Activated CD4-positive, alpha-beta T cell treated with anti-CD3 and anti-CD28 coated beads, Interleukin-2, amount 50 U/mL, for 16 hours (primary cell): Measurements from ENCODE around the gene SELENOS.
"Not testable (repeated sequence)": the region's sequence is repeated elsewhere in the genome, so short reads cannot be mapped to it uniquely, and the experiment has no call there.

Experiments
- DNase-seq: peaks from one replicate; pipeline ENCODE4 v3.0.0-alpha.2; 2020

SELENOS gene

DNA sequence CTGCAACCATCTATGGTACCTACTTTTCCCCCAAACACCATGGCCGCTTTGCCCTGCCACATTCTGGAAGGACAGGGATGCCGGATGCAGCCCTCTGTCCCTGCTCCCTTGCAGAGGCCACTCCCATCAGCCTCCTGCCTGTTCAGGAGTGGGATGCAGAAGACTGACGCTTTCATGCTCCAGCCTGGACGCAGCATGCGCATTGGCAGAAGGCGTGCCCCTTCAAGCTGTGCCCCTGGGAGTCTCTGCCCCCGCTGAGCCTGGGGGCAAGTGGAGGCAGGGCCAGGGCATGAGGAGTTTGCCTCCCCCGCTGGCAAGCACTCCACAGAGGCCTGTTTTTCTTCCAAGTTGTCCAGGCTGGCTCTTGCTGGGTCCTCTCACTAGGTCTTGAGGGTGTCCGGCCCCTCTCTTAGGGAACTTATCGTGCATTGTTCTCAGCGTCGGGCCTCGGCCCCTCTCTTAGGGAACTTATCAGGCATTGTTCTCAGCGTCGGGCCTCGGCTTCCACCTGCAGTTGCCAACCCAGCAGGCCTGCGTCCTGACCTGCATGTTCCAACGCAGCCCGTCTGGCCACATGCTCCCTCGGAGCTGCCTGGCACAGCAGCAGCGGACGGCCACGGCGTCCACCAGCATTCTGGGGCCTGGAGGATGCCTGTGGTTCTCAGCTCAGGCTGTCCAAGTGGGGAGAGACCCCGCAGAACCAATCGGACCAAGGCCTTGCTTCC is 32.3 kb upstream of the SELENOS start:
- no peak for DNase-seq

DNA sequence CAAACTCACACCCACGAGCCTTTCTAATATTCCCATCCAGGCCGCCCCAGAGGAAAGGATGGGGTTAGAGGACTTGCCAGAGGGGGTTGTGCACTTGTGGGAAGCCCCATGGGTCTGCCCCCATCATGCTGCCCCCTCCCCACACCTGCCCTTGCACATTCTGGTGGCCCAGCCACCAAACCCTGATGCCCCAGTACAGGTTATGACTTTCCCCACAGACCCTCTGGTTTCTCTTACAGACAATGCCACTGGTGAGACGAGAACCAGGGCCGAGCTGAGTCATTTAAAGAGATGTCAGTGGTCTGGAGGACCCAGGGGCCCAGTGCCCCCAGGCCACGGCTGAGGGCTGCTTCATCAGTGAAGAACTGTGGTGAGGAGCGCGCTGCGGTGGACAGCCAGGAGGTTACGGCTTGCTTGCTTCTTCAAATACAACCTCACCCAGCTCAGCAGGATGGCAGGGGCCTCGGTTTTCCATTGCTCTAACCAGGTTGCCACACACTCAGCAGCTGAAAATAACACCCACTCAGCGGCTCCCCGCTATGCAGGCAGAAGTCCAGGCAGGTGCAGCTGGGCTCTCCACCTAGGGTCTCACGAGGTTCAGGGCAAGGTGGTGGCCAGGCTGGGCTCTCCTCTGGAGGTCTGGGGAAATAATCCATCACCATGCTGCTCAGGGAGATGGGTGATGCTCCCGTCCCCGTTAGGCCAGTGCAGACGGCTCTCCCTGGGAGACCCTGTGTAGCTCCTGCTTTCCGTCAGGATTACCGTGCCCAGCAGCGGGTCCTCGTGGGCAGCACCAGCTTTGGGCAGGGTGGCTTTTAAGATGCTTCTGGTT is 31.5 kb upstream of the SELENOS start:
- no peak for DNase-seq

DNA sequence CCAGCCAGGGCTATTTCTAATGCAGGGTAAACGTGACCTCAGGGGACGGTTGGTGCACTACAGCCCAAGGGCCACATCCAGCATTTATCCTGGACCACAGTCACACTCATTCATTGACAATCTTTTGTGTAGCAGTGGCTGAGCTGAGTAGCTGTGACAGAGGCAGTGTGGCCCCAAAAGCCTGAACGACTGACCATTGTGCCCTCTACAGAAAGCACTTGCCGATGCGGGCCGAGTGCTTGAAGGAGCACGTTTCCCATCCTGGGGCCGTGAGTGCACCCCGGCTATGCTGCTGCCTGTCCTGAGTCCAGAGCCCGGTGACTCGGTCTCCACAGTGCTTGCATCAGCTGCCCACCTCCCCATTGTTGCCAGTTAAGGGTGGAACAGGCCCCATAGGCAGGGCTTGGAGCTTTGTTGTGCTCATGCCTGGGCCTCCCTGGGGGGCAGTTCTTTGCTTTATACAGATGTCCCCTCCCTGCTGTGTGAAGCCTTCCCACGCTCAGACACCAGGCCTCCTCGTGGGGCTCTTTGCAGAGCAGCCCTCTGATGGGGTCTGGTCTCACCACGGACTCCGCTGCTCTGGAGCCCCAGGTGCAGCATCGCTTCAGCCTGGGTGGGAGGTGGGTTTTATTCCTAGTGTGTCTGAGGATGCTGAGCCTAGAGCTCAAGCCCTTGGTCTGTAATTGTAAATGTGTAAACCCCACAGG is 30.8 kb upstream of the SELENOS start:
- no peak for DNase-seq

DNA sequence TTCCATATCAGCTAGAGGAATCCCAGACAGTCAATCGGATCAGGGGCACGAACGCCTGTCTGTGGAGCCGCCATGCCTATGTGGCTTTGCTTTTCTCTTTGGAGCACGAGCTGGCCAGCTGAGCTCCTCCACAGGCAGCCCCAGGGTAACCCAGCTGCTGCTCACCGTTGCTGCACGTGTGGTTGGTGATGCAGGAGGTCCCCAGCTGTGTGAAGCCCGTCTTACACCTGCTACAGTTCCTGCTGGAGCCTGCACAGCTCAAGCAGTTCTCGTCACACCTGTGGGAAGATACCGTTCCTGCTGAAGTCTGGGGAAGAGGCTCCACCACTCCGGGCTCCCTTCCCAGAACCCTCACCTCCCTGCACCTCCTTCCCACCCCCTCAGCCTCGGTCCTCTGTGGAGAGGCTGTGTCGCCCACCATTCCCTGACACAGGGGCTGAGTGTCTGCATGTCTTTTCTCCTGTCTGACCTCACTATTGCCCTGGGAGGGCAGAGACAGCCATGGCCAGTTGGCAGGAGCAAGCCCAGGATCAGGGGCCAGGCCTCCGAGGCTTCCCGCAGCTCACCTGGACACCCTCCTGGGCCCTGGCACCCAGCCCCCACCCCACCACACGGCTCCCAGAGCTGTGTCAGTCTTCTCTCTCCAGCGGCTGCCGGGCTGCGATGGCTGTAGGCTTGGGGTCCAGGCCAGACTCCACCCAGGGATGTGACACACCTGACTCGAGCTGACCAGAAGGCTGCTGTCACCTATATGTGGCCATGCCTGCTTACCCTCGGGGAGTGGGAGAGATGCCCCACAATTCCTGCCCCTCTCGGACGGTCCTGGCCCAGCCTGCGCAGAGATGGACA is 30.0 kb upstream of the SELENOS start:
- no peak for DNase-seq

GRCh38 chr15:101306341-101307047 is 29.2 kb upstream of the SELENOS start:
- no peak for DNase-seq

DNA sequence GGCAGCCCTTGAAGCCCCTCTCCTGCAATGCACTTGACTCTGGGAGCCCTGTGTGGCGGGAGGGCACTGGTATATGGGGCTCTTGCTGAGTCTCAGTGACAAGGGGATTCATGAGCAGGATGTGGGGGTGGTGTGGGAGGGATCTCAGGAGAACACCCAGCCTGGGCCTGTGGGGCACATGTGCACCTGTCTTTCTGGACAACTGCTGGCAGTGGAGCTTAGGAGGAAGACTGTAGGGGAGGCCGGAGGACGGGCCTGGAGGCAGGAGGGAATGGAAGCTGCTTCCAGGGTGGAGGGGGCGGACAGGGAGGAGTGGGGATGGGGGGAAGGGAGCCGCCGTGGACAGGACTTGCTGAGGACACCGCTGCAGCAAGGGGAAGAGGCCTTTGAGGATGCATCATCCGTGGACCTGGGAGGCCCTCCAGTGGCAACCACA is 28.6 kb upstream of the SELENOS start:
- no peak for DNase-seq

GRCh38 chr15:101303408-101303807 is 26.1 kb upstream of the SELENOS start:
- DNase-seq: no peak

DNA sequence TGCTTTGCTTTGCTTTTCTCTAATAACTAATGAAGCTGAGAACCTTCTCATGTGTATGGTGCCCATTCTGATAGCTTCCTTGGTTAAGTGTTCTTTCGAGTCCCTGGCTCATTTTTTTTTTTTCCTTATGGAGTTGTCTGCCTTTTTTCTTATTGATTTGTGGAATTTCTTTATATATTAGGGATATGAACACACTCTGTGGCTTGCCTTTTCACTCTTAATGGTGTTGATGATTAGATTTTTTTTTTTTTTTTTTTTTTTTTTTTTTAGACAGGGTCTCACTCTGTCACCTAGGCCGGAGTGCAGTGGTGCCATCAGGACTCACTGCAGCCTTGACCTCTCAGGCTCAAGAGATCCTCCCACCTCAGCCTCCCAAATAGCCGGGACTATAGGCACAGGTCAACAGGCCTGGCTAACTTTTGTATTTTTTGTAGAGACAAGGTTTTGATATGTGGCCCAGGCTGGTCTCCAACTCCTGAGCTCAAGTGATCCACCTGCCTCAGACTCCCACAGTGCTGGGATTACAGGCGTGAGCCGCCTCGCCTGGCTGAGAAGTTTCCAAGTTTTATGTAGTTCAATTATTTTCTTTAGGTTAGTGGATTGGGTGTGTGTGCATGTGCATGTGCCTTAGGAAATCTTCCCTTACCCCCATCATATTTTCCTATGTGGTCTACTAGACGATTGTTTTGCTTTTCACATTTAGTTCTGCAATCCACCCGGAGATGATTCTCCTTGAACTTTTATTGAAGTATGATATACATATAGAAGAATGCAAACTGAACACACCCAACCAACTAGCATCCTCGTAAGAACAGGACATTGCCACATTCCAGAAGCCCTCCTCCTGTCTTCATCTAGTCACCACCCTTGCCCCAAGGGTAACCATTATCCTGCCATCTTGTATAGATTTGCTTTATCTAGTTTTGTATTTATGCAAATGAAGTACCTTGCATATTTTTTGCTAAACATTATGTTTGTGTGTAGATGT is 19.4 kb upstream of the SELENOS start:
- no peak for DNase-seq

GRCh38 chr15:101295607-101296161 is 18.4 kb upstream of the SELENOS start:
- DNase-seq: no peak

DNA sequence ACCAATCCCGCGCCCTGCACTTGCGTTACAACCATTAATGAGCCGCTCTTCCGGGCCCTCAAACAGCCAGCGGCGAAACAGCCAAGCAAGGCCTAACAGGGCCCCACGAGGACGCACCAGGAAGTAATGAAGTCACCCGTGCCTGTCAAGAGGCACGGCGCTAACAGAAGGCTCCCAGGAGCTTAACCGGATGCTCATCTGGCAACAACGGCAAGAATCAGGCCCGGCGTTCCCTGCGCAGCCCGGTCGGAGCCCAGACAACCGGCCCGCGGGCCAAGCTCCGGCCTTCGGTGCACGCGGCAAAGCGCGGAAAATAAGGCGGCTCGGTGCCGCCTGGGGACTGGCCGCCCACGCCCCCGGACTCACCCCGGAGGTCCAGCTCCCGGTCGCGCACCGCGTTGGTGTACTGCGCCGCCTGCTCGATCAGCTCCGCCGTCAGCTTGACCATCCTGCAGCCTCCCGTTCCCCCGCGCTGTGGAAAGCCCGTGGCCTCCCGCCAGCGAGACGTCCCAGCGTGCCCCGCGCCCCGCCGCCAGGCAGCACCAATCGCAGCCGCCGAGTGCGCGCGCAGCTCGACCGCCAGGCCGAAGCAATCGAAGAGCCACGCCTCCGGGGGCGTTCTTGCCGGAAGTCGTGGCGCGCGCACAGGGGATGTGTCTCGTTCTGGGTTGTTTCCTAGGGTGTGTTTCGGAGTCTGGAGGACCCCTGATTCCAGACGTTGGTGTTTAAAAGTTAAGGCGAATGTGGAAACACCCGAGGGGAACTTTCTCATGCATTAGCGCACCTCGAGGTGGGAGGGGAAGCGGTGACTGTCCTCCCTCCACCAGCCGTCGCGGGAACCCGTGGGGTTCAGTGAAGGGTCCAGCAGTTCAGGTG is 17.7 kb upstream of the SELENOS start, which contains the start of gene SNRPA1:
Gene SNRPA1, minus strand, starts transcription at position 518 of the 876 bp plus-strand sequence. Its CDS starts 70 bp downstream, at position 448.
- DNase-seq: peak; percentile 97

GRCh38 chr15:101293122-101293521 is 15.8 kb upstream of the SELENOS start:
- DNase-seq: no peak

DNA sequence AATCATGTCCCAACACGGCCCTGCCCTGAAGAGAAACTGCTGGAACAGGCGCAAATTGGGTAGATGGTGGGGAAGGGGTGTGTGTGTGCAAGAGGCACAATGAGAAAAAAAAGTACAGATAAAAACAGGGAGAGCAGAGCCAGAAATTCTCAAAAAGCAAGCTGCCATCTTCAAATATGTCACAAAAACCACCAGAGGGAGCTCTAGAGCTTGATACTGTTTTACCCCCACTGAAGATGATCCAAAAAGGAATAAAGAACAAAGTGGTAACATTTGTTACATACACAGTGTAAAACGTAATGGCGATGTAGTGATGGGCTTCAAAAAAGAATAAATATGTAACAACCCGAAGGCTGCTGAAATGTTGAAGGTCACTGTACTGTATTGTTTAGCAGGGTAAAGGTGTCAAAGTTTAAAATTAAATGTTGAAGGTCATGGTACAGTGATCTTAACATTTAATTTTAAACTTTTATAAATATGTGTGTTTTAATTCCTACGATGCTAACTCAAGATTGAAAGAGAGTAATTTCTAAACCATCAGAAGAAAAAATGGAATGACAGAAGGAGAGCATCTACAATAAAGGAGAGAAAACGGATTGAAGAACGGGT is 11.7 kb upstream of the SELENOS start:
- peak; percentile 63 for DNase-seq

DNA sequence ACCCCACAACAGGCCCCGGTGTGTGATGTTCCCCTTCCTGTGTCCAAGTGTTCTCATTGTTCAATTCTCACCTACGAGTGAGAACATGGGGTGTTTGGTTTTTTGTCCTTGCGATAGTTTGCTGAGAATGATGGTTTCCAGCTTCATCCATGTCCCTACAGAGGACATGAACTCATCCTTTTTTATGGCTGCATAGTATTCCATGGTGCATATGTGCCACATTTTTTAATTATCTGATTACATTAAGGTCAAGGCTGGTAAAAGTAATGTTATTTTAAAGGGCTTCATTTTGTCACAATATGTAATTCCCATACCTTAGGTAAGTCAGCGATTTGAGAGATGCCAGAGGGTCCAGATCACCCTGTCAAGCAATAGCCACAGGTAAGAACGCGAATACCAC is 10.1 kb upstream of the SELENOS start:
- DNase-seq: not testable (repeated sequence)

DNA sequence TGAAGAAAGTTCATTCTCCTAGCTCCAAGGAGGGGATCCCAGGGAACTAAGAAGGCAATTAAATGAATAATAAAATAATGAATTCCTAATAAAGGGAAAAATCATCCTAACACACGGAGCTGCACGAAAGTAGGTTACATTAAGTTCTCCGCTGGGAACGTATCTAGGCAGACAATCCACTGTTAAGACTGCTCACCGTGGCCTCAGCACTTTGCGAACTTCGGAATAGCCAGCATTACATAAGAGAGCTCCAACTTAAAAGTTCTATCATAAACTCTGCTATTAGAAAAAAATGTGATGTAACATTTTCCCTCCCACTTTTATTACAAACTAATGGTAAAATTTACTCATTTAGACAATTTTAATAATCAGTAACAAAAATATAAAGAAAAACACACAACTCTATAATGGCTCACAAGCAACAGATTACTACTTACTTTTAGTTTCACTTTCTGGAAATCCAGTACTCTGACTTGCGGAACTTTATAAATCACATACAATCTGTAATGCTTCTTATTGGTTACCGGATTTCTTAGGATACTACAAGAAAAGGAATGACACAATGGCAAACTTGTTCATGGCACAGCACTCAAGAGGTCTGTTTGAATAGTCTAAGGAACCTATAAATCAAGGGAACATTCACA is 9.3 kb upstream of the SELENOS start:
- DNase-seq: no peak

GRCh38 chr15:101283931-101284330 is 6.6 kb upstream of the SELENOS start:
- no peak for DNase-seq

GRCh38 chr15:101280007-101280406 is 2.7 kb upstream of the SELENOS start:
- DNase-seq: no peak

- DNase-seq: no peak
Measured at GRCh38 chr15:101277943-101278564, 769 bp upstream of the SELENOS start.
